ENCODE data around the gene C18orf32. TPM values are rescaled to one million over a fixed set of nuclear protein-coding genes. Genes with fewer than 3 reads are reported as not detected.

The C18orf32 gene
- total RNA-seq, 1 experiment from 2014 or later = 115 TPM

Other genes starting within 250 kb of the C18orf32 start
- 66.5 and 84.7 TPM in 2 replicates for gene DYM, start 26.6 kb downstream of the C18orf32 start, total RNA-seq (2014; rRNA removed; shearing (Covaris generic))
- gene RPL17, start 5.2 kb upstream of the C18orf32 start, total RNA-seq (2014; rRNA removed; shearing (Covaris generic)) = 1,519 and 2,116 TPM in 2 replicates
- gene LIPG, start 74.8 kb upstream of the C18orf32 start, total RNA-seq (2014; rRNA removed; shearing (Covaris generic)) = 37.9 and 66.5 TPM in 2 replicates

Data from M059J (cell line).